Activated naive CD8-positive, alpha-beta T cell (primary cell): ENCODE measurements around the gene PREX1.
"Not testable (repeated sequence)": the region's sequence is repeated elsewhere in the genome, so short reads cannot be mapped to it uniquely, and the experiment has no call there.

ENCODE experiments used
- H3K27ac Mint-ChIP-seq: one replicate; pipeline ENCODE4 v1.8.0; 2021; ENCODE audit warnings: mixed read lengths
- H3K27me3 Mint-ChIP-seq: one replicate; pipeline ENCODE4 v1.8.0; 2021; ENCODE audit warnings: mixed read lengths
- H3K36me3 Mint-ChIP-seq: one replicate; pipeline ENCODE4 v1.8.0; 2021; ENCODE audit warnings: mixed read lengths
- H3K4me1 Mint-ChIP-seq: one replicate; pipeline ENCODE4 v1.8.0; 2021; ENCODE audit warnings: low read depth, mixed read lengths
- H3K4me3 Mint-ChIP-seq: one replicate; pipeline ENCODE4 v1.8.0; 2021; ENCODE audit warnings: mild to moderate bottlenecking, mixed read lengths
- H3K9me3 Mint-ChIP-seq: one replicate; pipeline ENCODE4 v1.8.0; 2021; ENCODE audit warnings: low read depth, mixed read lengths

The PREX1 gene

GRCh38 chr20:48850977-48851299, 23.1 kb upstream of the PREX1 start:
- H3K27me3 Mint-ChIP-seq = peaks cover 1% of the 10 kb centered on the region
- H3K36me3 Mint-ChIP-seq = peaks cover 2% of the 10 kb centered on the region
- no peaks in the 10 kb centered on the region for H3K9me3 Mint-ChIP-seq
- H3K4me3 Mint-ChIP-seq = no peak overlapping the region
- peaks cover 15% of the 10 kb centered on the region for H3K4me1 Mint-ChIP-seq
- no peak overlapping the region for H3K27ac Mint-ChIP-seq

- Mint-ChIP-seq H3K4me1 (peaks cover 15% of the 10 kb centered on the region), H3K27ac (no peak overlapping the region), H3K9me3 (no peaks in the 10 kb centered on the region), H3K4me3 (no peak overlapping the region), H3K36me3 (peaks cover 2% of the 10 kb centered on the region), H3K27me3 (peaks cover 1% of the 10 kb centered on the region)
These were observed 22.6 kb upstream of the PREX1 start for GRCh38 chr20:48850257-48850976.

GRCh38 chr20:48849779-48850178, 22.0 kb upstream of the PREX1 start:
- H3K27ac Mint-ChIP-seq = peak overlapping the region; percentile 8

GRCh38 chr20:48849299-48849698, 21.5 kb upstream of the PREX1 start:
- Mint-ChIP-seq H3K27me3 (peaks cover 1% of the 10 kb centered on the region), H3K36me3 (peaks cover 2% of the 10 kb centered on the region), H3K4me1 (peaks cover 19% of the 10 kb centered on the region), H3K27ac (no peak overlapping the region), H3K9me3 (no peaks in the 10 kb centered on the region), H3K4me3 (no peak overlapping the region)

More at GRCh38 chr20:48849779-48850178, 22.0 kb upstream of the PREX1 start:
- Mint-ChIP-seq H3K4me3 (no peak overlapping the region), H3K36me3 (peaks cover 2% of the 10 kb centered on the region), H3K27me3 (peaks cover 1% of the 10 kb centered on the region), H3K4me1 (peaks cover 19% of the 10 kb centered on the region), H3K9me3 (no peaks in the 10 kb centered on the region)

- peak overlapping the region; percentile 87 for H3K27ac Mint-ChIP-seq
- H3K36me3 Mint-ChIP-seq = no peaks in the 10 kb centered on the region
- peak overlapping the region; percentile 42 for H3K4me3 Mint-ChIP-seq
- peaks cover 19% of the 10 kb centered on the region for H3K4me1 Mint-ChIP-seq
- no peaks in the 10 kb centered on the region for H3K9me3 Mint-ChIP-seq
- peaks cover 1% of the 10 kb centered on the region for H3K27me3 Mint-ChIP-seq
These were observed 19.9 kb upstream of the PREX1 start for GRCh38 chr20:48847498-48848205.

- Mint-ChIP-seq H3K36me3 (no peaks in the 10 kb centered on the region), H3K4me1 (peaks cover 19% of the 10 kb centered on the region), H3K27me3 (no peaks in the 10 kb centered on the region), H3K9me3 (no peaks in the 10 kb centered on the region), H3K4me3 (peak overlapping the region; percentile 42), H3K27ac (peak overlapping the region; percentile 87)
These were observed 19.0 kb upstream of the PREX1 start for GRCh38 chr20:48846516-48847492.

- Mint-ChIP-seq H3K4me1 (peaks cover 19% of the 10 kb centered on the region), H3K27ac (no peak overlapping the region), H3K9me3 (no peaks in the 10 kb centered on the region), H3K4me3 (no peak overlapping the region), H3K27me3 (no peaks in the 10 kb centered on the region), H3K36me3 (no peaks in the 10 kb centered on the region)
These were observed 18.0 kb upstream of the PREX1 start for GRCh38 chr20:48845721-48846306.

GRCh38 chr20:48844996-48845395, 17.2 kb upstream of the PREX1 start:
- peaks cover 19% of the 10 kb centered on the region for H3K4me1 Mint-ChIP-seq
- H3K9me3 Mint-ChIP-seq = no peaks in the 10 kb centered on the region
- H3K36me3 Mint-ChIP-seq = no peaks in the 10 kb centered on the region
- H3K27me3 Mint-ChIP-seq = no peaks in the 10 kb centered on the region
- H3K4me3 Mint-ChIP-seq = no peak overlapping the region
- no peak overlapping the region for H3K27ac Mint-ChIP-seq

GRCh38 chr20:48843896-48844295, 16.1 kb upstream of the PREX1 start:
- H3K36me3 Mint-ChIP-seq, H3K27me3 Mint-ChIP-seq, H3K9me3 Mint-ChIP-seq, H3K4me3 Mint-ChIP-seq, H3K27ac Mint-ChIP-seq: not testable (repeated sequence)
- peaks cover 23% of the 10 kb centered on the region for H3K4me1 Mint-ChIP-seq

- no peaks in the 10 kb centered on the region for H3K9me3 Mint-ChIP-seq
- H3K4me1 Mint-ChIP-seq = peaks cover 23% of the 10 kb centered on the region
- no peak overlapping the region for H3K27ac Mint-ChIP-seq
- no peaks in the 10 kb centered on the region for H3K36me3 Mint-ChIP-seq
- no peak overlapping the region for H3K4me3 Mint-ChIP-seq
- H3K27me3 Mint-ChIP-seq = no peaks in the 10 kb centered on the region
These were observed 15.4 kb upstream of the PREX1 start for GRCh38 chr20:48843057-48843806.

- peaks cover 15% of the 10 kb centered on the region for H3K4me1 Mint-ChIP-seq
- no peaks in the 10 kb centered on the region for H3K9me3 Mint-ChIP-seq
- H3K27ac Mint-ChIP-seq = no peak overlapping the region
- H3K4me3 Mint-ChIP-seq = no peak overlapping the region
- H3K27me3 Mint-ChIP-seq = no peaks in the 10 kb centered on the region
- no peaks in the 10 kb centered on the region for H3K36me3 Mint-ChIP-seq
These were observed 14.2 kb upstream of the PREX1 start for GRCh38 chr20:48841875-48842529.

- peaks cover 10% of the 10 kb centered on the region for H3K4me1 Mint-ChIP-seq
These were observed 13.5 kb upstream of the PREX1 start for GRCh38 chr20:48841196-48841874.

GRCh38 chr20:48839154-48839917, 11.5 kb upstream of the PREX1 start:
- no peaks in the 10 kb centered on the region for H3K36me3 Mint-ChIP-seq
- H3K4me3 Mint-ChIP-seq = no peak overlapping the region
- H3K27ac Mint-ChIP-seq = no peak overlapping the region
- peaks cover 4% of the 10 kb centered on the region for H3K4me1 Mint-ChIP-seq
- no peaks in the 10 kb centered on the region for H3K9me3 Mint-ChIP-seq
- H3K27me3 Mint-ChIP-seq = no peaks in the 10 kb centered on the region

More at GRCh38 chr20:48841196-48841874, 13.5 kb upstream of the PREX1 start:
- H3K9me3 Mint-ChIP-seq = no peaks in the 10 kb centered on the region
- no peaks in the 10 kb centered on the region for H3K36me3 Mint-ChIP-seq
- no peak overlapping the region for H3K27ac Mint-ChIP-seq
- no peak overlapping the region for H3K4me3 Mint-ChIP-seq
- no peaks in the 10 kb centered on the region for H3K27me3 Mint-ChIP-seq
